HG02884 (cell line): ENCODE data around the gene MVB12A.
A peak's percentile ranks its signal among the peaks of the same experiment; 100 is the strongest.

Experiments
- ATAC-seq: cut with Tn5 transposase; IDR thresholded peaks from one replicate; pipeline ENCODE4 v1.9.1; 2021; ENCODE audit warnings: mild to moderate bottlenecking, moderate library complexity; ENCODE audit not compliant: unreplicated experiment

MVB12A gene

DNA sequence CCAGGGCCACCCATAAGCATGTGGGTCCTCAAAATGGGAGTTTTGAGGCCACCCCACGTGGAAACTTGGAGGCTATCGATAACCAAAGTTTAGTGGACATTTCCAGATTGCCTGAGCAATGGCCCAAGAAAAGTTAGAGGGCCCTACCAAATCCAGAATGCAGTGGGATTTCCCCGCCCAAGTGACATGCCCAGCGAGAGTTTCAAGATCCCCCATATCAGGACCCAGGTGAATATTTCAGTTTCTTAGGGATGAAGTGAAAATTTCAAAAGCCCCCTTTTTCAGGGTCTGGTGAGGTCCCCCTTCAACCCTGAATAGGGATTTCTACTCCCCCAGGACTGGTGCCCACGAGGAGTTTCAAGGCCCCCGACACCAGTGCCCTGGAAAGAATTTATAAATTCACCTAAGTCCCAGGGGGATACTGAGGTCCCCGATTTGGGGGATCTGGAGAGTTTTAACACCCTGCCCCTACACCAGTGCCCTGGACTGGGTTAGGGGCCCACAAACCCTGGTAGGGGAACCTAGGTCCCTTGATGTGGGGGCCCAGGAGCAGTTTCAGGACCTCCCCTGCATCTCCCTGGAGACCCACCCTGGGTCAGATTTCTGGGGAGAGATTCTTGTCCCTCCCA, 15.1 kb upstream of the MVB12A start:
- no peak for ATAC-seq

DNA sequence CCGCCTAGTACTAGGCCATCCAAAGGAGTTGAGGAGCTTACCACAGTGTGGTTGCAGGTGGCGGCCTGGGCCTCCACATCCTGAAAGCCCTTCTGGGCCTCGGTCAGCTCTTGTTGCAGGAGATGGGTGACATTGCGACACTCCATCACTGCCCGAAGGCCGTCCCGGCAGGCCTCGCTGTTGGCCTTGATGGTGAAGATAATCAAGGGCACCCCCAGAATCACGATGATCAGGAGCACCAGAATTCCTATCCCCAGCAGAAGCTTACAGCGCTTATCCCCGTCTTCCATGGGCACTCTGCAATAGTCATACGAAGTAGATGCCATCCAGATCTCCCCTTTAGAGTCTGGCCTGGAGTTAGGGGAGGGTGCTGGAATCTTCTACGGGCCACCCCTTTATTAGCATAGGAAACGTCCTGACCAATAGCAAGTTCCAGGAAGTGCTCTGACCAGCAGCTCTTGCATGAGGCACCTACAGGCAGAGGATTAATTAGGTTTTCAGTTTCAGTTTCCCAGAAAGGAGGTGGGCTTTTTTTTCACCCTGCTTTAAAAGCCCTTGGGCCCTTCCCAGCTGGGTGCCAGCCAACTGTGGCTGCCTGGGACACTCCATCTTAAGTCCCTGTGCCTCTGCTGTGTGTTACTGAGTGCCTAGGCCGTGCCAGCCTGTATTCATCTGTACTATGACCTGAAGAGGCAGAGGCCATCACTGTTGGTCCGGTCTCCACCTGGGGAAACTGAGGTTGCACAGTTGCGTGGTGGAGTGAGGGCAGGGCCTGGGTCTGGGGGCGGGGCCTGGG, 14.4 kb upstream of the MVB12A start, which contains the start of gene BST2:
Gene BST2 (minus strand): TSS at position 381 of the 796 bp plus-strand sequence. CDS start 55 bp downstream, at position 326.
- ATAC-seq, result peak; percentile 71

GRCh38 chr19:17406046-17406886, 13.6 kb upstream of the MVB12A start:
- no peak for ATAC-seq

- ATAC-seq, result no peak
Observed at GRCh38 chr19:17406887-17407196, 13.0 kb upstream of the MVB12A start.

DNA sequence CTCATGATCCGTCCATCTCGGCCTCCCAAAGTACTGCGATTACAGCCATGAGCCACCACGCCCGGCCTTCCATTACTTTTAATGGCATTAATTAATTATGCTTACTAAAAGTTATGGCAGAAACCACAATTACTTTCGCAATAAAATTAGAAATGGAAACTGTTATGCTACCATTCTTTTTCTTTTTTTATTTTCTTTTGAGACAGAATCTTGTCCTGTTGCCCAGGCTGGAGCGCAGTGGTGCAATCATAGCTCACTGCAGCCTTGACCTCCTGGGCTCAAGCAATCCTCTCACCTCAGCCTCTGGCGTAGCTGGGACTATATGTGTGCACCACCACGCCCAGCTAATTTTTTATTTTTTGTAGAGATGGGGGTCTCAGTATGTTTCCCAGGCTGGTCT, 9.9 kb upstream of the MVB12A start:
- ATAC-seq, result no peak

GRCh38 chr19:17411801-17412200, 8.0 kb upstream of the MVB12A start:
- no peak for ATAC-seq

- no peak for ATAC-seq
Observed at GRCh38 chr19:17414097-17414496, 5.8 kb upstream of the MVB12A start.

DNA sequence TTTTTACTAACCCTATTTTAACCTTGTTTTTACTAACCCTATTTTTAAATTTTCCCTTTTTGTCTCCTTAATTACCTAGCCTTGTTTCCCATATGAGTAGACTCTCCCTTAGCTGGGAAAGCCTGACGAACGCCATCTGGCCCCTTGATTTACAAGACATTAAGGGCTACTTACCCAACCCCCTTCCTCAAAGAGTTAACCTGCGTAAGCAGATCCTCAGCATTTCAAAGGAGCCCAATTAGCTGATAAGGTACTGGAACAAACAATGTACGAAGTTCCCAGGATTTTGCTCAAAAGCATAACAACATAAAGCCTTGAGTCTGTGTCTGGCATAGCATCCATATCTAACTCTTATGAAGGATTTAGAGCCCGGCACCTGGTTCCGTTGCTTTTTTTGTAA, 4.7 kb upstream of the MVB12A start:
- no peak for ATAC-seq

DNA sequence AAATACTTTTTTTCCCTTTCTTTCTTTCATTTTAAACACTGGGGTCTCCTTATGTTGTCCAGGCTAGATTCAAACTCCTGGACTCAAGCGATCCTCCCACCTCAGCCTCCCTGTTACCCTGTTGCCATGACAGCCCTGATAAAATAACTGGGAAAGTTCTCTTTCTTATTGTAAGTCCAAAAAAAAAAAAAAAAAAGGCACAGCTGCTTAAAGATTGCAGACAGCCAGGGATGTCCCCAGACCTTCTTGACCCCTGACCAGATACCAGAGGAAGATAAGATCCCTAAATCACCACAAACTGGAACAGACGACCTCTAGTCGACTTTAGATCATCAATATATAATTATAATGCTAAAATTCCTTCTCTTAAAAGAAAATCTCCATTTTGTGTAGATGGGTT, 1.1 kb upstream of the MVB12A start:
- no peak for ATAC-seq

- ATAC-seq, result no peak
Observed at GRCh38 chr19:17419154-17419620, 660 bp upstream of the MVB12A start.

GRCh38 chr19:17420475-17420924, 653 bp downstream of the MVB12A start:
- ATAC-seq, result peak; percentile 9

DNA sequence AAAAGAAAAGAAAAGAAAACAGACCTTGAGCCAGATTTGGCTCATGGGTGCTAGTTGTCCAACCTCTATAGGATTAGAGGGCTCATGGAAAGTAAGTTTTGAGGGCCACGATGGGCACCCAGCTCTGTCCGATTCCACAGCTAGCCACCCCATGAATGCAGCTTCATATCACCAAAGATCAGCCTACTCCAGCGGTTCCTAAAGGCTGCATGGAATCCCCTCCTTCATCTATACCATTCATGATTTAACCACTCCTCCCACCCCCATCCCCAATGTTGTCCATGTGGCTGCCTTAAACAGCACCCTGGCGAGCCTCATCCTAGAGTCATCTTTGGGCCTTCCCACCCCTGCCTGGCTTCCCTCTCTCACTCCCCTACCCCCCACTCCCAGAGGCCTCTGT, 2.1 kb downstream of the MVB12A start:
- ATAC-seq, result no peak

GRCh38 chr19:17423429-17424208, 3.8 kb downstream of the MVB12A start:
- no peak for ATAC-seq

DNA sequence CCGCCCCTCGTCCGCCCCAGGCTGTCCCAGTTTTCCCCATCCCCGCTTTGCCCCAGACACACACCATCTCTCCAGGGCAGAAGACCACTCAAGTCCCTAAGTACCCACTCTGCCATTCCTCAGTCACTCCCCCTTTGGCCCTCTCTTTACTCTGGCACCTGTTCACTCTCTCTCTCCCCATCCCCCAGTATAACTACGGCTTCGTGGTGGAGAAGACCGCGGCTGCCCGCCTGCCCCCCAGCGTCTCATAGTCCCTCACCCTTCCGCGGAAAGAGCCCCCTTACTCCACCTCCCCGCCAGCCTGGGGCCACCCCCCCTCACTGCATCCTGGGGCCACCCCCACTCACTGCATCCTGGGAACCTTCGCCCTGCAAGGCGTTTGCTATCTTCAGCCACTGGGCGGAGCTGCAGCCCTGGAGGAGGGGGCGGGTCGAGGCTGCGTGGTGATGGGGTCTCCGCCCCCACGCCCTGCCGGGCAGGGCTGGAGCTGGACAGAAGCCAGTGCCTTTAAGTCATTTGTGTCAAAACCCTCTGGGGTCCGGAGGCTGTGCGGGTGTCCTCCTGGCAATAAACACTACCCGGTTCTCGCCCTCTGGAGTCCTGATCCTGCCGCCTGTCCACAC, 5.0 kb downstream of the MVB12A start:
- ATAC-seq, result no peak

DNA sequence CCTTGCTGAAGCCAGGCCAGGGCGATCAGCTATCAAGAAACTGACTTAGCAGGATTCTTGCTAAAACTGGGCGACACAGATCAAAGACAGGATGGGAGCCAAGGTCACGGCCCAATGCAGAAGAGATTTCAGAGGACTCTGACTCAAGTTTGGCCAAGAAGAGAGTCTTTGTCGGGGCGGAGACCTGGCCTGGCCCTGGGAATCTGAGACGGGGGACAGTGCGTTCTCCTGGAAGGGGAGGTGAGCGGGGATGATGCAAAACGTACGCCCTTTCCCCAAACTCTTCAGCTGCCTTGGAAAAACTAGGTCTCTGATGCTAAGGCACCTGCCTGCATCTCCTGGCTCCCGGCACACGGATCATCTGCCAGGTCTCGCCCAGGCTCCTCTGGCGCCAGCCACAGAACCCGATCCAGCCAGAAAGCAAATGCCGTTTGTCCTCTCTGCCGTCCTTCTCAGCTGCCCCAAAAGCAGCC, 9.8 kb downstream of the MVB12A start:
- ATAC-seq, result no peak

GRCh38 chr19:17431417-17431816, 11.6 kb downstream of the MVB12A start:
- ATAC-seq, result no peak

DNA sequence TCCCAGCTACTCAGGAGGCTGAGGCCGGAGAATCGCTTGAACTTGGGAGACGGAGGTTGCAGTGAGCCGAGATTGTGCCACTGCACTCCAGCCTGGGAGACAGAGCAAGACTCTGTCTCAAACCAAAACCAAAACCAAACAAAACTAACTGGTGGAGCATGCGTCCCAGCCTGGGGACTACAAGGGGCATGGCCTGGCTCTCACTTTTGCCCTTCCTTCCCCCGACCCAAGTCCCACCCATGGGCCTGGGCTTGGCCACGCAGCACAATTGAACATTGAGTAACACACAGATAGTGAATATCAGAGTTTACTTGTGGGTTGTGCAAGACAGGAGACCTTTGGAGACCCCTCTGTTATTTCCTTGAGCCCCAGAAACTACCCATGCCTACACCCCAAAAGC, 15.4 kb downstream of the MVB12A start:
- no peak for ATAC-seq

- ATAC-seq, result no peak
Observed at GRCh38 chr19:17436094-17436873, 16.4 kb downstream of the MVB12A start.

DNA sequence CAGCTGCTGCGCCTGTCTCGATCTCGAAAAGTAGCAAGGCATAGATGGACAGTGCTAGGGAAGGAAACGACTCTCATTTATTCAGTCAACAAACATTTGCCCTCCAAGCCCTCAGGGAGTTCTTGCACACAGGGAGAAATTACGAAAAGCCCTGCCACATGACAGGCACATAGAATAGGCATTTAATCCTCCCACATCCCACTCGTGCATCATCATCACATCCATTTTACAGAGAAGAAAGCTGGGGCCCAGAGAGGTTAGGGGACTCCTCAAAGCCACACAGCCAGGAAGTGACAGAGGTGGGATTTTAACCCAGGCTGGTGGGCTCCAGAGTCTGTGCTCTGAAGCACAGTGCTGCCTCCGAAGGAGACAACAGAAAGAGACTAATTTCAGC, 17.0 kb downstream of the MVB12A start:
- no peak for ATAC-seq
